ENCODE measurements around the gene CCDC106.

The CCDC106 gene

DNA sequence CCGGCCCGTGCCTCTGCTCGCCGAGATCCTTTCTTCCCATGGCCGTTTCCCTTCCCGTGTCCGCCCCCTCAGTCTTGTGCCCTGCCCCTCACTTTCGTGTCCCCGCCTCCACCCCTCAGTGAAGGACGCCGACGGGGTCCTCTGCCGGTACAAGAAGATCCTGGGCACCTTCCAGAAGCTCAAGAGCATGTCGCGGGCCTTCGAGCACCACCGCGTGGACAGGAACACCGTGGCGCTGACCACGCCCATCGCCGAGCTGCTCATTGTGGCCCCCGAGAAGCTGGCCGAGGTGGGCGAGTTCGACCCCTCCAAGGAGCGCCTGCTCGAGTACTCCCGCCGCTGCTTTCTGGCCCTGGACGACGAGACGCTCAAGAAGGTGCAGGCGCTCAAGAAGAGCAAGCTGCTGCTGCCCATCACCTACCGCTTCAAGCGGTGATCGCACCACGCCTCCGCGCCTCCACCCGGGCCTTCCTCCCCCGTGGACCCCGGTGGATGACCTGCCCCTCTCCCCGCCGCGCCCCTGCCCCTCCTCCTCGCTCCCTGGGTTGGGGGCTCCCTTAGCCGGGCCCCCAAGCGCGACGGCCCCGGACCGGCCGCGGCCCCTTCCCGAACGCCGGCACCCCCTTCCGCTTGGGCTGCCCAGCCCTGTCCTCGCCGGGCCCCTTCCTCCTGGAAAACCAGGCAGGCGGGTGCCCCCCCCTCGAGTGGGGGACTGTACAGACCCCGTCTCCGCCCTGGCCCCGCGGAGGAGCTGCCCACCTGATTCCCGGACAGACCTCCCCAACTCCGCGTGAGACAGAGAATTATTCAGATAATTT is 4.5 kb downstream of the CCDC106 start:
- DNase-seq: no peak

DNA sequence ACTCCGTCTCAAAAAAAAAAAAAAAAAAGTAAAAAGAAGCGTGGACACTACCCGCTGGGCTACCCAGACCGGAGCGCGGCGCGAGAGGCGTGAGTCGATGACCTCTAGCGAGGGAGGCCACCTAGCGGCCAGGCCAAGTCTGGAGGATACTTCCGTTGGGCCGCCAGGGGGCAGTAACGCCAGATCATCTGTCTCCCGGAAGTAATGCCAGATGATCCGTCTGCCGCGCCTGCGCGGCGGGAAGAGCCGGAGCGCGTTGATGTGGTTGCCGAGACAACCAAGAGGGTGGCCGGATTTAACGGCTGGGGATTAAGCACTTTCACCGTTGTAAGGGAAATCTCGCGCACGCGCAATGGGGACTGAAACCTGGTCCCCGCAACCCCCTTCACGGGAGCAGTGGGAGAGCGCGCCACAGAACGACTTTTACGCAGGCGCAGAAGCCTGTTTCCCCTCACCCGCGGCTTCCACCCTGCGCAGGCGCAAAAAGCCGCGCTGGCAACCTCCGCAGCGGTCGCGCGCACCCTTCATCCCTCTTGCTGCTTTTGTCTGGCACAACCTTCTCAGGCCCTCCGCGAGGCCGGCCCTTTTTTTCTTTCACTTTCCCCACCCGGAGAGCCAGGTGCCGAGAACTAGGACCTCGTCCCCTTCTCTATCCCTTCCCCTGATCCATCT is 5.8 kb downstream of the CCDC106 start:
- peak; percentile 99 for DNase-seq

DNA sequence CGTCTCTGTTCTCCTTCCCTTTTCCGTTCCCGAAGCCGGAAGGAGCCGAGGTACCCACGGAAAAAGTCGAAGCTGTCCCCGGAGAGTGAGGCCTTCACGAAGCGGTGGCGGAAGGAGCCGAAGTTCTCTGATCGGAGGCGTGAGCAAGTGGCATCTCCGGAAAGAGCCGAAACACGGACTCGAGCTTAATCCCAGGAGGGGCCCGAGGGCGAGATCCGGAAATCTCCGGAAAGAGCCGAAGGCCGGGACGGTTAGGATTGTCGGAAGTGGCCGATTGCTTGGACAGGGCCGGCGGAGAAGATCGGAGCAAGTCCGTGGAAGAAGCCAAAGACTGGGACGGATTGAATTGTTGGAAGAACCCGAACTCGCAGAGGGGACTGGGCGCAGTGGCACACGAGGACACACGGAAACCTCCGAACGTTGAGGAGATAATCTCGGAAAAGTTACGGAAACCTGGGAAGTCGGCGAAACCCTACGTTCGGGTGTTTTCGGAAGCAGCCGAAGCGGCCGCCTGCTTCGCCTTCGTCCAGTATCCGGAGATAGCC is 6.4 kb downstream of the CCDC106 start:
- peak; percentile 100 for DNase-seq

DNA sequence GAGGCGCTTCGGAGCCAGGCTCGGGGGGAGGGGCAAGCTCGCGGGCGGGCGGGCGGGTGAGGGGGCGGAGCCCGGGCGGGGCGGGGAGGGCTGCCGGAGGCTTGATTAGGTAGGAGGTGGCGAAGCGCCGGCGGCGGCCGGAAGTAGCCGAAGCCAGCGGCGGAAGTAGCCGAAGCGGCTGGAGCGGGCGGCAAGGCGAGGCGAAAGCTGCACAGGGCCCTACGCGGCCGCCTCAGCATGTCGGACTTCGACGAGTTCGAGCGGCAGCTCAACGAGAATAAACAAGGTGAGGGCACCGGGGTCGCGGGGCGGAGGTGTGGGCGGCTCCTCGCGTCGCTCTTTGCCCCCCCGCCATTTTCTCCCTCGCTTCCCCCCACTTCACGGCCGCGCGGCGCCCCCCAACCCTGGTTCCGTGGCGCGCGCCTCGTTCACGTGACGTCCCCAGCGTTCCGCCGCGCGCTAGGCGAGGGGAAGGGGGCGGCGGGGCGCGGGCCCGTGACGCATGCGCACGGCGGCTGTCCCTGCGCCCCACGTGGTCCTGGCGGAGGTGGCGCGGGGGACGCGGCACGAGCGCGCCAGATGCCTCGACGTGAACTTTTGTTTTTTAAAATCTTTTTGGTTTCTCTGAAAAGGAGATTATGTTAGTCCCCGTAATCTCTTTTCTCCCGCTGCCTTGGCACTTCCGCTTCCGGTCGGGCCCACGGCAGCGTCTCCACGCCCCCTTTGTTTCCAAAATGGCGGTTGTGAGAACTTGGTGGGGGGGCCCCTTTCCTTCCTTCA is 7.0 kb downstream of the CCDC106 start, which contains the start of gene U2AF2:
U2AF2 (plus strand) TSS at position 168 of the 780 bp plus-strand sequence; CDS start at position 238, 70 bp downstream.
- peak; percentile 93 for DNase-seq

DNA sequence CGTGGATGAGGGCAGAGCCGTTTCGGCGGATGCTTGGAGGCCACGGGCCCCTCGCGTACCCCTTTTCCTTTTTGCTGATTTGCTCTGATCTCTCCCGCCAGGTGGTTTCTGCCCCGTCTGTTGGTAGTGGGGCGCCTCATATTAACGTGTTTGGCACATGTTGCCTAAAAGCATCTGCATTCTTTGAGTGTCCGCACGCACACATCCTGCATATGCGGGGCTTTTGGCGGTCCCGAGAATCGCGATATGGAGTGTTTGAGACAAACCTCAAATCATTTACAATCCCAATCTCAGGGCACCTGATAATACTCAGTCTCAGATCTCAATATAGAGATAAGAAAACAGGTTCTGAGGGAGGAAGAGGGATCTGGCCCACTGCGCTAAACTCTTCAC is 7.6 kb downstream of the CCDC106 start:
- no peak for DNase-seq

DNA sequence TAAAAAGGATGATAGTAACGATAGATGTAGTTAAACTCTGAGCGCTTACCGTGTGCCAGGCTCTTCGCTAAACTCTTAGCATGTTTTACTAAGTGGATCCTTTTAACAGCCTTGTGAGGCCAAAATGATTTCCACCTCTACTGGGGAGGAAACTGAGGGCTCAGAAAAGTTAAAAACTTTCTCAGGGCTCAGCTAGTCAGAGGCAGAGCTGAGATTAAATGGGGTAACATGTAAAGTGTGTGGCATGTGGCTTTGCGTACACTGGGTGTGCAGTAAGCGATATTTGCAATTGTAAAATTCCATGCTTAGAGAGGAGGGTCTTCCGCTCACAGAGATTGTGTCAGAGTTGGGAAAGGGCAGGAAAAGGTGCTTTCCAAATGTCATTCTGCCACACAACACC is 8.5 kb downstream of the CCDC106 start:
- no peak for DNase-seq

- DNase-seq: no peak
These were observed 9.2 kb downstream of the CCDC106 start for GRCh38 chr19:55656988-55657747.

GRCh38 chr19:55658846-55659459 is 10.9 kb downstream of the CCDC106 start:
- no peak for DNase-seq

- DNase-seq: no peak
These were observed 11.8 kb downstream of the CCDC106 start for GRCh38 chr19:55659822-55660221.

DNA sequence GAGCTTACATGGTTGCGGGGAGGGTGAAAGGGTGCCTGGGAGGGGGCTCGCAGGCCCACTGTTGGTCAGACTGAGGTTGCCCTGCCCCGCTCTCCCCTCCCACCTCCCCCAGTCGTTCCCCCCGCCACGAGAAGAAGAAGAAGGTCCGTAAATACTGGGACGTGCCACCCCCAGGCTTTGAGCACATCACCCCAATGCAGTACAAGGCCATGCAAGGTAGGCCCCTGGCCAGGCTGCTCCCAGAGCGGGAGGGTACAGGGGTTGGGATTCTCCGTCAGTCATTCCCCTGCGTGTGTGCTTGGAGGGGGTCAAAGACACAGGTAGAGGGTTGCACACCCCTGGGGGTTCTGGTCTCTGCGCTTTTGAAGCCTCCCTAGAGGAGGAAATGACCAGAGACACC is 12.4 kb downstream of the CCDC106 start:
- DNase-seq: no peak

DNA sequence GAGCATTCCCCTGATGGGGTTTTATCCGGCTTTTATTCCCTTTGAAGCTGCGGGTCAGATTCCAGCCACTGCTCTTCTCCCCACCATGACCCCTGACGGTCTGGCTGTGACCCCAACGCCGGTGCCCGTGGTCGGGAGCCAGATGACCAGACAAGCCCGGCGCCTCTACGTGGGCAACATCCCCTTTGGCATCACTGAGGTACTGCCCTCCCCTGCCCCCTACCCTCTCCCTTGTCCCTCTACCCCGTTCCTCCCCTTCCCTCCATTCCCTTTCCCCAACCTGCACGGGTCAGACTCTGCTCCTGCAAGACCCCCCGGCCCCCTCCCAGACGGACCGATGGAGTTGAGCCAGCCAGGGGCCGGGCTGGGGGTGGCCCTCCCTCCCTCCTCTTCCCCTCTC is 13.0 kb downstream of the CCDC106 start:
- DNase-seq: no peak

DNA sequence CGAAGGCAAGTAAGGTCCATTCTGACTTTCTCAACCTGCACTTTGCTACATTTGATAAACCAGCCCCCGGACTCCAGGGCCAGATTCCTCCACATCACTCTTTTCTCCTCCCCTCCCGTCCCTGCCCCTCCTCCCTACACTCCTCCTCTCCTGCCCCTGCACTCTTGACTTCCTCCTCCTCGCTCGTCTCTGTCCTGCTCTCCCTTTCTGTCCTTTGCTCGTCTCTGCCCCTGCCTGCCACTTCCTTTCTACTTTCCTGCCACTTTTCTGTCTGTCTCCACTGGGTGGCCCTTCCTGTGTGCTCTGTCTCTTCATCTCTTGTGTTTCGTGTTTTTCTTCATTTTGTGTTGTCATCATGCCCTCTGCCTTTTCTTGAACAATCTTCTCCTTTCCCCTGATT is 13.8 kb downstream of the CCDC106 start:
- no peak for DNase-seq

DNA sequence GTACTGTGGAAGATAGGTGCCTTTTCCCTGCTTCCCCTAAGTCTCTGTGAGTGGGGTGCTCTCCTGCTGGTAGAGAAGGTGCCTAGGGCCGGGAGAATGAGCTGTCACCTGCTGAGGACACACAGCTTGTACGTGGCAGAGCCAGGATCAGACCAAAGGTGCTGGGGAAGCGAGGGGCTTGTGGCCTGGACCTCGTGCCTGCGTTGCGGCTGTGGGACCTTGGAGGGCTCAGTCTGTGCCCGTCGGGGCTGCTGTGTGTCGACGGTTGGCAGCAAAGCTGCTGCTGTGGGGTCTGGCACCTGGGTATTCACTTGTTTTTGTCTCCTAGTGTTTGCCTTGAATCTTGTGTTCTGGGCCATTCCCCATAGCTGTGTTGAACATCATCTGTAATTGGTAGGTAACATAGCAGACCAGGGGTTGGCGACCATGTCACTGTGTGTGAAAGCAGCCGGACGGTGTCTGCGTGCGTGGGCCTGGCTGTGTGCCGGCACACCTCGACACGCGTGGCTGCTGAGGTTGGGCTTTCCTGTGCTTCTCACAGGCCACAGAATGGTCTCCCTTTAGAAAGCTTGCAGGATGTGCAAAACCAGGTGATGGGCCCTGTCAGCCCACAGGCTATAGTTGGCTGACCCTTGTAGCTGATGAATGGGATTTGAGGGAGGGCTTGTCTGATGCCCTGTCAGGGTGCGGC is 16.0 kb downstream of the CCDC106 start:
- DNase-seq: no peak

- no peak for DNase-seq
These were observed 18.5 kb downstream of the CCDC106 start for GRCh38 chr19:55666343-55667005.

DNA sequence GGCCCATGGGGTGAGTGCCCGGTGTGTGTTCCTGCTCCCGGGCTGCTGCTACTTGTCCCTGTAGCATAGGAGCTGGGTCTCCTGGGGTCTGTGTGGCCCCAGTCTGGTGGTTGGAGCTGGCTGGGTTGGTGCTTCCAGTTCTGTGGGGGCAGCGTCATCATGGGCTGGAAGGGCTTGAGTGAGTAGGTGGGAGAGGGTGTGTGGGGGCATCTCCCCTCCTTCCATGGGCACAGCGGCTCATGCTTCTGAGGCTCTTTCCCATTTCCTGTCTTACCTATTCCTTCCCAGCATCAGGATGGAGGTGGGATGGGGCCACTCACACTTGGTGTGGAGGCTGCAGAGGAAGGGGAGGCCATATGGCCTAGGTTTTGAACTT is 19.0 kb downstream of the CCDC106 start:
- no peak for DNase-seq

GRCh38 chr19:55667511-55667910 is 19.5 kb downstream of the CCDC106 start:
- no peak for DNase-seq

DNA sequence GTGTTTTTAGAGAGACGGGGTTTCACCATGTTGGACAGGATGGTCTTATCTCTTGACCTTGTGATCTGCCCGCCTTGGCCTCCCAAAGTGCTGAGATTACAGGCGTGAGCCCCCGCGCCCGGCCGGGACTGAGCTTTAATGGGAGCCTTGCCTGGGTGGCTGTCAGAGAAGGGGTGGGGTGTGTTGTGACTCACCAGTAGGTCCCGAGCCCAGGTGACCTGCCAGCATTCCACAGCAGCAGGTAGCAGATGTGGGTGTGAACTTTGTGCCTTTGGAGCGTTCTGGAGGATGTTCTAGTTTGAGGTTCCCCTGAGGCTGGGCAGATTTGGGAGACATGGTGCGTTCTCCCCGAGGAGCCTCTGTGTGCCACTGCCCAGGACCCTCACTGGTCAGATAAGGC is 19.9 kb downstream of the CCDC106 start:
- DNase-seq: no peak

GRCh38 chr19:55668603-55669348 is 20.8 kb downstream of the CCDC106 start:
- DNase-seq: no peak

- no peak for DNase-seq
These were observed 21.6 kb downstream of the CCDC106 start for GRCh38 chr19:55669418-55670279.
